Activated naive CD4-positive, alpha-beta T cell treated with anti-CD3 and anti-CD28 coated beads, Interleukin-2, amount 10 ng/mL, durations not matched to agents 7 days and 5 days (primary cell): Measurements from ENCODE around the gene LYRM1.
A peak's percentile ranks its signal among the peaks of the same experiment; 100 is the strongest.

Experiments used
- CTCF ChIA-PET: fragments of 350-600 bp; sonication (Branson Sonifier 250); formaldehyde crosslinking; loops from one replicate; lab custom pipeline; 2021; ENCODE audit warnings: antibody characterized with exemption; lab: Charles Lee
- DNase-seq: peaks from one replicate; pipeline ENCODE4 v3.0.0-alpha.2; 2020
- H3K27ac Mint-ChIP-seq: one replicate; pipeline ENCODE4 v1.8.0; 2021; ENCODE audit warnings: mild to moderate bottlenecking, moderate library complexity, mixed read lengths
- H3K27me3 Mint-ChIP-seq: one replicate; pipeline ENCODE4 v1.8.0; 2021; ENCODE audit warnings: mild to moderate bottlenecking, mixed read lengths
- H3K36me3 Mint-ChIP-seq: one replicate; pipeline ENCODE4 v1.8.0; 2021; ENCODE audit warnings: mixed read lengths
- H3K4me1 Mint-ChIP-seq: one replicate; pipeline ENCODE4 v1.8.0; 2021; ENCODE audit warnings: mixed read lengths
- H3K4me3 Mint-ChIP-seq: one replicate; pipeline ENCODE4 v1.8.0; 2021; ENCODE audit warnings: mild to moderate bottlenecking, moderate library complexity, mixed read lengths
- H3K9me3 Mint-ChIP-seq: one replicate; pipeline ENCODE4 v1.8.0; 2021; ENCODE audit warnings: mixed read lengths

Gene LYRM1

GRCh38 chr16:20865420-20866131, 35.0 kb upstream of the LYRM1 start:
- peaks cover 26% of the 10 kb centered on the region for H3K36me3 Mint-ChIP-seq
- H3K4me1 Mint-ChIP-seq = peaks cover 33% of the 10 kb centered on the region
- no peaks in the 10 kb centered on the region for H3K9me3 Mint-ChIP-seq
- CTCF ChIA-PET = interaction anchor here (1.1 to 3.6 kb wide), 4 partner anchors 9 to 15 kb away, joined by 3 to 20 read pairs (median 4); no protein-coding TSS in a partner anchor
- no peak for DNase-seq
- H3K4me3 Mint-ChIP-seq = no peak overlapping the region
- no peaks in the 10 kb centered on the region for H3K27me3 Mint-ChIP-seq
- H3K27ac Mint-ChIP-seq = no peak overlapping the region

GRCh38 chr16:20866145-20866772, 34.3 kb upstream of the LYRM1 start:
- DNase-seq = no peak
- peaks cover 38% of the 10 kb centered on the region for H3K4me1 Mint-ChIP-seq
- peaks cover 29% of the 10 kb centered on the region for H3K36me3 Mint-ChIP-seq
- no peaks in the 10 kb centered on the region for H3K27me3 Mint-ChIP-seq
- CTCF ChIA-PET = interaction anchor here (1.2 to 3.6 kb wide), 2 partner anchors 8 to 16 kb away, joined by 4 to 20 read pairs; no protein-coding TSS in a partner anchor
- no peaks in the 10 kb centered on the region for H3K9me3 Mint-ChIP-seq
- no peak overlapping the region for H3K27ac Mint-ChIP-seq
- no peak overlapping the region for H3K4me3 Mint-ChIP-seq

- CTCF ChIA-PET = interaction anchor here (1.2 to 3.6 kb wide), 2 partner anchors 8 to 16 kb away, joined by 4 to 20 read pairs; no protein-coding TSS in a partner anchor
- Mint-ChIP-seq H3K4me1 (peaks cover 43% of the 10 kb centered on the region), H3K4me3 (no peak overlapping the region), H3K36me3 (peaks cover 28% of the 10 kb centered on the region), H3K27me3 (no peaks in the 10 kb centered on the region), H3K9me3 (no peaks in the 10 kb centered on the region), H3K27ac (no peak overlapping the region)
- DNase-seq = no peak
These were observed 33.8 kb upstream of the LYRM1 start for GRCh38 chr16:20866801-20867200.

- CTCF ChIA-PET = interaction anchor here (0.7 to 3.6 kb wide), 3 partner anchors 16 to 77 kb away, joined by 3 to 20 read pairs (median 4); no protein-coding TSS in a partner anchor
- H3K36me3 Mint-ChIP-seq = peaks cover 25% of the 10 kb centered on the region
- H3K27me3 Mint-ChIP-seq = no peaks in the 10 kb centered on the region
- H3K27ac Mint-ChIP-seq = no peak overlapping the region
- H3K4me3 Mint-ChIP-seq = no peak overlapping the region
- H3K9me3 Mint-ChIP-seq = no peaks in the 10 kb centered on the region
- peaks cover 50% of the 10 kb centered on the region for H3K4me1 Mint-ChIP-seq
- DNase-seq = no peak
These were observed 33.0 kb upstream of the LYRM1 start for GRCh38 chr16:20867585-20867984.

- H3K4me3 Mint-ChIP-seq = no peak overlapping the region
- H3K4me1 Mint-ChIP-seq = peaks cover 61% of the 10 kb centered on the region
- CTCF ChIA-PET = interaction anchor here (0.7 to 3.6 kb wide), 2 partner anchors 16 to 18 kb away, joined by 3 to 20 read pairs; no protein-coding TSS in a partner anchor
These were observed 31.7 kb upstream of the LYRM1 start for GRCh38 chr16:20868890-20869289.

GRCh38 chr16:20870122-20870820, 30.3 kb upstream of the LYRM1 start:
- Mint-ChIP-seq H3K27me3 (no peaks in the 10 kb centered on the region), H3K4me3 (no peak overlapping the region), H3K4me1 (peaks cover 68% of the 10 kb centered on the region), H3K9me3 (no peaks in the 10 kb centered on the region), H3K36me3 (peaks cover 16% of the 10 kb centered on the region), H3K27ac (no peak overlapping the region)
- CTCF ChIA-PET = interaction anchor here (0.6 to 1.4 kb wide), 2 partner anchors 20 to 74 kb away, joined by 5 read pairs; no protein-coding TSS in a partner anchor
- no peak for DNase-seq

More at GRCh38 chr16:20868890-20869289, 31.7 kb upstream of the LYRM1 start:
- peaks cover 21% of the 10 kb centered on the region for H3K36me3 Mint-ChIP-seq
- H3K27me3 Mint-ChIP-seq = no peaks in the 10 kb centered on the region
- H3K9me3 Mint-ChIP-seq = no peaks in the 10 kb centered on the region
- DNase-seq = no peak
- H3K27ac Mint-ChIP-seq = peak overlapping the region; percentile 19

GRCh38 chr16:20871258-20871657, 29.3 kb upstream of the LYRM1 start:
- Mint-ChIP-seq H3K27ac (no peak overlapping the region), H3K9me3 (no peaks in the 10 kb centered on the region), H3K27me3 (no peaks in the 10 kb centered on the region), H3K4me1 (peaks cover 67% of the 10 kb centered on the region), H3K36me3 (peaks cover 14% of the 10 kb centered on the region), H3K4me3 (no peak overlapping the region)
- DNase-seq = no peak
- CTCF ChIA-PET = interaction anchor here (1.4 kb wide), 1 partner anchor 21 kb away, joined by 5 read pairs; no protein-coding TSS in a partner anchor

GRCh38 chr16:20871941-20872815, 28.4 kb upstream of the LYRM1 start:
- Mint-ChIP-seq H3K4me1 (peaks cover 69% of the 10 kb centered on the region), H3K27me3 (no peaks in the 10 kb centered on the region), H3K36me3 (peaks cover 17% of the 10 kb centered on the region), H3K9me3 (no peaks in the 10 kb centered on the region), H3K4me3 (no peak overlapping the region), H3K27ac (no peak overlapping the region)
- DNase-seq = no peak
- CTCF ChIA-PET = interaction anchor here (2.6 kb wide), 1 partner anchor 22 kb away, joined by 6 read pairs; no protein-coding TSS in a partner anchor

GRCh38 chr16:20873331-20873730, 27.2 kb upstream of the LYRM1 start:
- Mint-ChIP-seq H3K36me3 (peaks cover 19% of the 10 kb centered on the region), H3K27me3 (no peaks in the 10 kb centered on the region), H3K4me3 (no peak overlapping the region), H3K27ac (peak overlapping the region; percentile 96), H3K4me1 (peaks cover 74% of the 10 kb centered on the region), H3K9me3 (no peaks in the 10 kb centered on the region)
- CTCF ChIA-PET = interaction anchor here (1.6 to 2.6 kb wide), 3 partner anchors 23 to 67 kb away, joined by 6 to 11 read pairs (median 7); partner anchors contain the start of genes DCUN1D3, ERI2, LYRM1 and REXO5
- no peak for DNase-seq

GRCh38 chr16:20874088-20874581, 26.4 kb upstream of the LYRM1 start:
- CTCF ChIA-PET = interaction anchor here (0.7 to 2.6 kb wide), 16 partner anchors 8 to 127 kb away, joined by 3 to 11 read pairs (median 4); partner anchors contain the start of genes DCUN1D3, ERI2, LYRM1 and REXO5
- no peaks in the 10 kb centered on the region for H3K9me3 Mint-ChIP-seq
- H3K36me3 Mint-ChIP-seq = peaks cover 19% of the 10 kb centered on the region
- peak; percentile 45 for DNase-seq
- H3K27me3 Mint-ChIP-seq = no peaks in the 10 kb centered on the region
- peaks cover 77% of the 10 kb centered on the region for H3K4me1 Mint-ChIP-seq
- H3K4me3 Mint-ChIP-seq = peak overlapping the region; percentile 52
- H3K27ac Mint-ChIP-seq = peak overlapping the region; percentile 96

GRCh38 chr16:20875355-20875650, 25.3 kb upstream of the LYRM1 start:
- H3K4me3 Mint-ChIP-seq = peak overlapping the region; percentile 52
- peaks cover 19% of the 10 kb centered on the region for H3K36me3 Mint-ChIP-seq

GRCh38 chr16:20878682-20879147, 21.9 kb upstream of the LYRM1 start:
- Mint-ChIP-seq H3K27ac (no peak overlapping the region), H3K4me3 (no peak overlapping the region), H3K27me3 (no peaks in the 10 kb centered on the region), H3K9me3 (no peaks in the 10 kb centered on the region), H3K36me3 (peaks cover 12% of the 10 kb centered on the region), H3K4me1 (peaks cover 60% of the 10 kb centered on the region)
- no peak for DNase-seq
- CTCF ChIA-PET = interaction anchor here (0.6 to 0.9 kb wide), 2 partner anchors 11 to 13 kb away, joined by 3 to 4 read pairs; no protein-coding TSS in a partner anchor

More at GRCh38 chr16:20875355-20875650, 25.3 kb upstream of the LYRM1 start:
- CTCF ChIA-PET = interaction anchor here (0.7 to 2.4 kb wide), 10 partner anchors 9 to 126 kb away, joined by 3 to 7 read pairs (median 4); partner anchors contain the start of genes DCUN1D3, ERI2, LYRM1 and REXO5
- Mint-ChIP-seq H3K27me3 (no peaks in the 10 kb centered on the region), H3K4me1 (peaks cover 82% of the 10 kb centered on the region), H3K9me3 (no peaks in the 10 kb centered on the region), H3K27ac (peak overlapping the region; percentile 96)
- DNase-seq = no peak
